ENCODE results near the gene OSR1. TPM values are rescaled to one million over a fixed set of nuclear protein-coding genes. Genes with fewer than 3 reads are reported as not detected.
A peak's percentile ranks its signal among the peaks of the same experiment; 100 is the strongest.

OSR1 gene
- total and polyA plus RNA-seq, 7 donors = 0.69 to 33.0 (median 7.8) TPM

GRCh38 chr2:19359021-19359357 is 566 bp upstream of the OSR1 start:
- H3K4me3 ChIP-seq = peak overlapping the region; percentile 64 to 76 (median 71)
- no peaks in the 10 kb centered on the region for H3K36me3 ChIP-seq
- intact Hi-C loops (cut with DNase I) = loop anchor here (2.0 to 5.0 kb wide), 3 partner anchors 382 to 693 kb away; partner anchors contain the start of gene LAPTM4A
- no peak for DNase-seq
- peaks cover 0 to 69% (median 0%) of the 10 kb centered on the region in 3 donors for H3K27me3 ChIP-seq
- TF ChIP-seq EP300 (IDR thresholded peaks at IDR 0.05) (no peak), POLR2A (IDR thresholded peaks at IDR 0.05) (no peak), POLR2AphosphoS5 (IDR thresholded peaks at IDR 0.05) (no peak)
- TF ChIP-seq, protein P1, sequence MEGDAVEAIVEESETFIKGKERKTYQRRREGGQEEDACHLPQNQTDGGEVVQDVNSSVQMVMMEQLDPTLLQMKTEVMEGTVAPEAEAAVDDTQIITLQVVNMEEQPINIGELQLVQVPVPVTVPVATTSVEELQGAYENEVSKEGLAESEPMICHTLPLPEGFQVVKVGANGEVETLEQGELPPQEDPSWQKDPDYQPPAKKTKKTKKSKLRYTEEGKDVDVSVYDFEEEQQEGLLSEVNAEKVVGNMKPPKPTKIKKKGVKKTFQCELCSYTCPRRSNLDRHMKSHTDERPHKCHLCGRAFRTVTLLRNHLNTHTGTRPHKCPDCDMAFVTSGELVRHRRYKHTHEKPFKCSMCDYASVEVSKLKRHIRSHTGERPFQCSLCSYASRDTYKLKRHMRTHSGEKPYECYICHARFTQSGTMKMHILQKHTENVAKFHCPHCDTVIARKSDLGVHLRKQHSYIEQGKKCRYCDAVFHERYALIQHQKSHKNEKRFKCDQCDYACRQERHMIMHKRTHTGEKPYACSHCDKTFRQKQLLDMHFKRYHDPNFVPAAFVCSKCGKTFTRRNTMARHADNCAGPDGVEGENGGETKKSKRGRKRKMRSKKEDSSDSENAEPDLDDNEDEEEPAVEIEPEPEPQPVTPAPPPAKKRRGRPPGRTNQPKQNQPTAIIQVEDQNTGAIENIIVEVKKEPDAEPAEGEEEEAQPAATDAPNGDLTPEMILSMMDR (IDR thresholded peaks at IDR 0.05) = no peak
- no peaks in the 10 kb centered on the region for H3K9me3 ChIP-seq
- WGBS, 2 donors = 14 to 15% methylated on average over 14 of the region's 14 CpGs
- peaks cover 0 to 62% (median 34%) of the 10 kb centered on the region in 4 donors for H3K4me1 ChIP-seq
- H3K27ac ChIP-seq = peak overlapping the region; percentile 82 to 94 (median 86)

DNA sequence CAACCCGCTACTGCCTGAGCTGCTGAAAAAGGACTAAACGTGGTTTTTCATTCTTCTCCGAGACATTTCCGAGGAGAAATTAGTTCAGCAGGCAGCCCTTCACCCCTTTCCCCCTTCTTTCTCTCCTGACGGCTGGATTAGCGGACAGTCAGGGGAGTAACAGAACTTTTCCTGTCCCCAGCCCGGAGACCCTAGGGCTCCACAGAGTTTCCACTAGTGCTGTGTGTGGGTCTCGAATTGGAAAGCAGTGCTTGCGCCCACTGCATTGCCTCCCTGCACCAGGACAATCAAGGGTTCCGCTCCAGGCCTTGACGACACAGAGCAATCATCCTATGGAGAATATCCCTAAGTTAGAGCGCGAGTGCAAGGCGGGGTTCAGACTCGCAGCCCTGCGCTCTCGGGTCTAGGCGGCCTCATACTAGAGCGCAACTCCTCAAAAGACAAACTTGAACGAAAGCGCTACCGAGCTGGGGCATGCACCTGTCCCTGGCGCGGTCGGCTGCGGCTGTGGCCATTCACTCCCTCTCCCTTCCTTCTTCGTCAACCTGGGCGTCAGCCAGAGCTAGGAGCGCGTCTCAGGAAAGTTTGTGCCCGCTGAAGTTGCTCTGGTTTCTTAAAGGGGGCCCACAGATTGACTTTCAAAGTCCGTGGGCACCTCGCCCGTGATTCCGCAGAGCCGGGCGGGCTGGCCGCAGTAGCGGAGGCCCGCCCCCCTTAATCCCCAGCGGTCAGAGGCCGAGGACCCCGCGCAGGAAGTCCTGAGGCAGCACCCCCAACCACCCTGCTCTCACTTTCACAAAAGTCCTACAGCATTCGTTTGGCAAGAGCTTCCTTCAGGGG is 801 bp downstream of the OSR1 start:
- DNase-seq = no peak
- peaks cover 0 to 2% (median 0%) of the 10 kb centered on the region in 4 donors for H3K36me3 ChIP-seq
- H3K4me1 ChIP-seq = peaks cover 0 to 53% (median 28%) of the 10 kb centered on the region in 4 donors
- peaks cover 0 to 63% (median 0%) of the 10 kb centered on the region in 3 donors for H3K27me3 ChIP-seq
- no peaks in the 10 kb centered on the region for H3K9me3 ChIP-seq
- H3K4me3 ChIP-seq = peak overlapping the region; percentile 64 to 76 (median 71)
- intact Hi-C loops (cut with DNase I) = loop anchor here (2.0 to 5.0 kb wide), 3 partner anchors 381 to 695 kb away; partner anchors contain the start of gene LAPTM4A
- H3K27ac ChIP-seq = peak overlapping the region; percentile 82 to 94 (median 86)
- TF ChIP-seq POLR2A (IDR thresholded peaks at IDR 0.05) = no peak
- TF ChIP-seq, protein P1 (IDR thresholded peaks at IDR 0.05) = no peak
- peak in 1 of 4 donors; percentile 39 for TF ChIP-seq POLR2AphosphoS5 (IDR thresholded peaks at IDR 0.05)
- no peak for TF ChIP-seq EP300 (IDR thresholded peaks at IDR 0.05)
- 4 to 5% methylated on average over 45 of the region's 45 CpGs for WGBS, 2 donors

GRCh38 chr2:19356545-19357401 is 1.6 kb downstream of the OSR1 start:
- Histone ChIP-seq H3K4me1 (peaks cover 0 to 55% (median 30%) of the 10 kb centered on the region in 4 donors), H3K9me3 (no peaks in the 10 kb centered on the region), H3K36me3 (peaks cover 0 to 11% (median 2%) of the 10 kb centered on the region in 4 donors), H3K4me3 (peak overlapping the region; percentile 64 to 76 (median 71)), H3K27ac (peak overlapping the region; percentile 82 to 94 (median 86)), H3K27me3 (peaks cover 0 to 69% (median 0%) of the 10 kb centered on the region in 3 donors)
- no peak for DNase-seq
- WGBS, 2 donors = 19 to 50% methylated on average over 54 of the region's 54 CpGs
- intact Hi-C loops (cut with DNase I) = loop anchor here (5.0 kb wide), 2 partner anchors 464 to 696 kb away; partner anchors contain the start of gene LAPTM4A
- TF ChIP-seq, protein P1 (IDR thresholded peaks at IDR 0.05) = no peak
- TF ChIP-seq POLR2AphosphoS5 (IDR thresholded peaks at IDR 0.05) (no peak), EP300 (IDR thresholded peaks at IDR 0.05) (no peak), POLR2A (IDR thresholded peaks at IDR 0.05) (no peak)

DNA sequence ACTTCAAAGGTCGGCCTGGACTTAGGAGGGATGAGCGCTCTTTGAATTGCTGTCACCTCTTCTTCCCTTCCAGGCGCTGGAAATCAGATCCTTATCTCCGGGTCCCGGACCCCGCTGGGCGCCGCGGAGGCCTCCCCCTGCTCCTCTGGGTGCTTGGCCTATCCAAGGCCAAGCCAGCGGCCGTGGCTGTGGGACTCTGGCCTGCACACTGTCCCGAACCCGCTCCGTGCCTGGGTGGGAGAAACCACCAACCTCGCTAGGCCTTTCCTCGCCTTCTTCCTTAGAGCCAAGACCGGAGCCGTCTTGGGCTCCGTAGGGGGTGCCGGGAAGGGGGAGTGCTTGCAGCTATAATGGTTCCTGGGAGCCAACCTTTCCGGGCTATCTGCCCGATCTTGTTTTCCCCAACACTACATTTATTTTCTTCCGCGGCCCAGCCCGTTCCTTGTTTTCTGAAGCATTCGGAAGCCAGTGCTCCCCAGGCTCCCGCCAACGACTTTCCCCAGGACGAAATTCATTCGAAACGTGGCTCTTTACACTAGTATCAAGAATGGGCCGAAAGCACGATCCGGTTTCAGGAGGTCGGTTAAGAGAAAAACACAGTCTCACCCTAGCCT is 2.4 kb downstream of the OSR1 start:
- no peak for DNase-seq
- Histone ChIP-seq H3K4me1 (peaks cover 0 to 57% (median 33%) of the 10 kb centered on the region in 4 donors), H3K27me3 (peaks cover 0 to 70% (median 0%) of the 10 kb centered on the region in 3 donors), H3K9me3 (no peaks in the 10 kb centered on the region), H3K36me3 (peaks cover 0 to 13% (median 3%) of the 10 kb centered on the region in 4 donors), H3K4me3 (peak overlapping the region; percentile 64 to 76 (median 71)), H3K27ac (peak overlapping the region; percentile 82 to 94 (median 86))
- TF ChIP-seq EP300 (IDR thresholded peaks at IDR 0.05) (no peak), POLR2A (IDR thresholded peaks at IDR 0.05) (no peak), POLR2AphosphoS5 (IDR thresholded peaks at IDR 0.05) (no peak)
- TF ChIP-seq, protein P1 (IDR thresholded peaks at IDR 0.05) = no peak
- intact Hi-C loops (cut with DNase I) = loop anchor here (5.0 kb wide), 2 partner anchors 464 to 696 kb away; partner anchors contain the start of gene LAPTM4A
- 49 to 86% methylated on average over 35 of the region's 35 CpGs for WGBS, 2 donors
